ENCODE data around the gene TMCC1. TPM values are rescaled to one million over a fixed set of nuclear protein-coding genes. Genes with fewer than 3 reads are reported as not detected.

The TMCC1 gene
- total and polyA plus RNA-seq, 9 donors, result 13.2 to 57.2 (median 42.4) TPM

GRCh38 chr3:129938140-129938930, 44.8 kb upstream of the TMCC1 start:
- Histone ChIP-seq H3K9me3 (no peaks in the 10 kb centered on the region), H3K4me1 (ENCODE audit: insufficient read depth) (peaks cover 3% of the 10 kb centered on the region), H3K27me3 (no peaks in the 10 kb centered on the region), H3K4me3 (no peak overlapping the region), H3K27ac (no peak overlapping the region), H3K36me3 (no peaks in the 10 kb centered on the region)
- WGBS, 3 donors, result 73 to 83% (median 76%) methylated on average over 8 of the region's 8 CpGs
- DNase-seq, result no peak
- TF ChIP-seq, protein P1, sequence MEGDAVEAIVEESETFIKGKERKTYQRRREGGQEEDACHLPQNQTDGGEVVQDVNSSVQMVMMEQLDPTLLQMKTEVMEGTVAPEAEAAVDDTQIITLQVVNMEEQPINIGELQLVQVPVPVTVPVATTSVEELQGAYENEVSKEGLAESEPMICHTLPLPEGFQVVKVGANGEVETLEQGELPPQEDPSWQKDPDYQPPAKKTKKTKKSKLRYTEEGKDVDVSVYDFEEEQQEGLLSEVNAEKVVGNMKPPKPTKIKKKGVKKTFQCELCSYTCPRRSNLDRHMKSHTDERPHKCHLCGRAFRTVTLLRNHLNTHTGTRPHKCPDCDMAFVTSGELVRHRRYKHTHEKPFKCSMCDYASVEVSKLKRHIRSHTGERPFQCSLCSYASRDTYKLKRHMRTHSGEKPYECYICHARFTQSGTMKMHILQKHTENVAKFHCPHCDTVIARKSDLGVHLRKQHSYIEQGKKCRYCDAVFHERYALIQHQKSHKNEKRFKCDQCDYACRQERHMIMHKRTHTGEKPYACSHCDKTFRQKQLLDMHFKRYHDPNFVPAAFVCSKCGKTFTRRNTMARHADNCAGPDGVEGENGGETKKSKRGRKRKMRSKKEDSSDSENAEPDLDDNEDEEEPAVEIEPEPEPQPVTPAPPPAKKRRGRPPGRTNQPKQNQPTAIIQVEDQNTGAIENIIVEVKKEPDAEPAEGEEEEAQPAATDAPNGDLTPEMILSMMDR (IDR thresholded peaks at IDR 0.05), result no peak
- no peak for TF ChIP-seq POLR2A (IDR thresholded peaks at IDR 0.05)
- no peak for TF ChIP-seq EP300 (IDR thresholded peaks at IDR 0.05)
- intact Hi-C loops (cut with DNase I), result loop anchor here in 3 of 4 donors (10.0 kb wide), 4 partner anchors 294 to 454 kb away; no protein-coding TSS in a partner anchor

DNA sequence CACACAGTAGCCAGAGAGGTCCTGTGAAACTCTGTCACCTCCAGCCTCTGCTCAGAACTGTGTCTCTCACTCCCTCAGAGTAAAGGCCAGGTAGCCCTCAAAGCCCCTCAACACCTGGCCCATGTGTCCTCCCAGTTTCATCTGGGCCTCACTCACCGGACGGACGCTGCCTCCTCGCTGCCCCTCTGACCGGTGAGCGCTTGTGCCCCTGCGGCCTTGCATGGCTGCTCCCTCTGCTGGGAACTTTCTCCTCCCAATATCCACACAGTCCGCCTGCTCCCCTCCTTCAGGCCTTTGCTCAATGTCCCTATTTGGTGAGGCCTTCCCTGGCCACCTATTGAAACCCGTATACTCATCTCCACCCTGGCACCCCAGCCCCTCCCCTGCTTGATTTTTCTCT, 44.2 kb upstream of the TMCC1 start:
- Histone ChIP-seq H3K36me3 (no peaks in the 10 kb centered on the region), H3K4me3 (no peak overlapping the region), H3K4me1 (ENCODE audit: insufficient read depth) (peaks cover 3% of the 10 kb centered on the region), H3K27ac (no peak overlapping the region), H3K9me3 (no peaks in the 10 kb centered on the region), H3K27me3 (no peaks in the 10 kb centered on the region)
- intact Hi-C loops (cut with DNase I), result loop anchor here in 3 of 4 donors (10.0 kb wide), 4 partner anchors 293 to 453 kb away; no protein-coding TSS in a partner anchor
- TF ChIP-seq EP300 (IDR thresholded peaks at IDR 0.05) (no peak), POLR2A (IDR thresholded peaks at IDR 0.05) (no peak)
- TF ChIP-seq, protein P1 (IDR thresholded peaks at IDR 0.05), result no peak
- no peak for DNase-seq
- 85 to 86% (median 86%) methylated on average over 9 of the region's 9 CpGs for WGBS, 3 donors

DNA sequence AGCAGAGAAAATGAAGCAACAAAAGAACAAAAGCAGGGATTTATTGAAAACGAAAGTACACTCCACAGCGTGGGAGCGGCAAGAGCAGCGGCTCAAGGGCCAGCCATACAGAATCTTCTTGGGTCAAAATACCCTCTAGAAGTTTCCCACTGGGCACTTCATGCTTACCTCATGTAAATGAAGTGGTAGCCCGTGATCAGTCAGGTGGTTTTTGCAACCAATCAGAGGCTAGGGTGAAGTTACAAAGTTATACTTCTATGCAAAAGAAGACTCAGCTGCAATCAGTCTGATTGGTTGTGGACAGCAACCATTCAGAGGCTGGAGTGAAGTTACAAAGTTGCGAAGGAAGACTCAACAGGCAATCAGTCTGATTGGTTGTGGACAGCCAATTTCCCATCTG, 43.2 kb upstream of the TMCC1 start:
- intact Hi-C loops (cut with DNase I), result loop anchor here in 3 of 4 donors (10.0 kb wide), 4 partner anchors 292 to 452 kb away; no protein-coding TSS in a partner anchor
- DNase-seq, result peak in 4 of 5 donors; percentile 26 to 55 (median 42)
- Histone ChIP-seq H3K27me3 (no peaks in the 10 kb centered on the region), H3K27ac (no peak overlapping the region), H3K36me3 (no peaks in the 10 kb centered on the region), H3K9me3 (no peaks in the 10 kb centered on the region), H3K4me3 (peak overlapping the region; percentile 34), H3K4me1 (ENCODE audit: insufficient read depth) (peaks cover 3% of the 10 kb centered on the region)
- TF ChIP-seq POLR2A (IDR thresholded peaks at IDR 0.05) (no peak), EP300 (IDR thresholded peaks at IDR 0.05) (no peak)
- TF ChIP-seq, protein P1 (IDR thresholded peaks at IDR 0.05), result no peak
- 3 to 8% (median 6%) methylated on average over 6 of the region's 6 CpGs for WGBS, 3 donors

GRCh38 chr3:129934234-129935123, 41.0 kb upstream of the TMCC1 start:
- whole genome bisulfite sequencing, 3 donors, result 25 to 34% (median 28%) methylated on average over 20 of the region's 20 CpGs
- Histone ChIP-seq H3K9me3 (no peaks in the 10 kb centered on the region), H3K4me1 (ENCODE audit: insufficient read depth) (peaks cover 3% of the 10 kb centered on the region), H3K27me3 (no peaks in the 10 kb centered on the region), H3K36me3 (no peaks in the 10 kb centered on the region), H3K4me3 (no peak overlapping the region), H3K27ac (no peak overlapping the region)
- TF ChIP-seq, protein P1 (IDR thresholded peaks at IDR 0.05), result peak; percentile 81 to 89 (median 89)
- no peak for TF ChIP-seq EP300 (IDR thresholded peaks at IDR 0.05)
- intact Hi-C loops (cut with DNase I), result loop anchor here in 3 of 4 donors (5.0 to 10.0 kb wide), 6 partner anchors 287 to 450 kb away; no protein-coding TSS in a partner anchor
- DNase-seq, result peak; percentile 19 to 60 (median 37)
